Raji (cell line): ENCODE data around the gene GLIS1.

Experiments
- POLR2A ChIP-seq: IDR thresholded peaks from 2 replicates; pipeline ENCODE4 v1.6.1; 2011; ENCODE audit warnings: low read depth, low read length, control low read depth; ENCODE audit not compliant: insufficient read depth

GLIS1 gene

DNA sequence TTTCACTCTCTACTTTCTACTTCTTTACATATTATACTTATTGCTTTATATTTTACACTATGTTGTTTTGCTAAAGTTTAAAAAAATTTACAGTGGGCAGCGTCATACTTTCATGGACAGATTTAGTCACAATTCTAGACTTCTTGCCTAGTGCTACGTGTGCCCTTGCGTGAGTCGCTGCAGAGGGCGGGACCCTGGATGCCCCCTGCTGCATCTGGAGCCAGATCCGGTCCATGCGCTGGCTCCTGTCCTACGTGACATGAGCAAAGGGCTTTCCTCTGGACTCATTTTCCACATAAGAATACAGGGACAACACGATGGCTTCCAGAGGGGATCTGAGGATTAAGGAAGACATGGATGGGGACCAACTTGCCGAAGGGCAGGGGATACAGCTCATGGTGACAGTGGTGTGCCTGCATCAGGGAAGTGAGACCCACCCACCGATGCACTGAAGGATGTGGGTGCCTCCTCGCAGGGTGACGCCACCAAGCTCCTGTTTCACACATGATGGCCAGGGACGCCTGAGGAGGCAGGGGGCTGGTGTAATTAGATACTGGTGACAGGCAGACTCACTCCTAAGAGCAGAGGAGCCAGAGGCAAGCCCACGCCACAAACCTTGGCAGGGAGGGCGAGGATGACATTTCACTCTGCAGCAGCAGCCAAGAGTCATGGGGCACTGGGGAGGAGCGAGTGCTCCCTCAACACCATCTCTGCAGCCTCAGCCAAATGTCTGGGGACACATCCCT, 193.1 kb downstream of the GLIS1 start:
- no peak for TF ChIP-seq POLR2A

DNA sequence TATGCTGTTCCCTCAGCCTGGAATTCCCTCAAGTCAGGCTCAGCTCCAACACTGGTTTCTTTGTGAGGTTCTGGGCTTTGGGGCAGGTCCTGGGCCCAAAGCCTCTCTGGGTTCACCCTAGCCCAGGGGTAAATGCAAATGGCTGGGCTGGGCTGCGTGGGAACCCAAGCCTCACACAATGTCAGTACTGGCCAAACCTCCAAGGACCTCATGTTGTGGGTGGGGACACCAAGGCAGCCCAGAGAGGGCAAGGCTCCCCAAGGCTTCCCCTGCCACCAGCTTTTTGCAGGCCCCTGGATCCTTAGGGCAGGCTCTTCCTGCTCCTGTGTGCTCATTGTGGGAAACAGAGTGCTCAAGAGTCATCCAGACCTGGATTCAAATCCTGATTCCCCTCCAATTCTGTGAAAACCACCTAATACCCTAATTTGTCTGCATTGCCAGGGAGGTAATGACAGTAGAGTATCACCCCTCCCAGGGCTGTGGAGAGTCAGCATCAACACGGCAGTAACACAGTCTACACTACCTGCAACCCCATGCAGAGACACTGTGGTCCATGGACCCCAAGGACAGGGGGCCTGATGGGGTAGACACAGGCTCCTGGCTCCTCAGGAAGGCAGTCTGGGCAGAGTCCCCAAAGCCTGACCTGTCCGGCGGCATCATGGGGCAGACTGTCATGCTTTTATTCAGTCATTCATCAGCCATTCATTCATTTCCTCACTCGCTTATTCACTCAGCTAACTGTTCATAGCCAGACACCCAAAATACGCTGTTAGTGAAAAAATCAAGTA, 194.0 kb downstream of the GLIS1 start:
- TF ChIP-seq POLR2A, result no peak

DNA sequence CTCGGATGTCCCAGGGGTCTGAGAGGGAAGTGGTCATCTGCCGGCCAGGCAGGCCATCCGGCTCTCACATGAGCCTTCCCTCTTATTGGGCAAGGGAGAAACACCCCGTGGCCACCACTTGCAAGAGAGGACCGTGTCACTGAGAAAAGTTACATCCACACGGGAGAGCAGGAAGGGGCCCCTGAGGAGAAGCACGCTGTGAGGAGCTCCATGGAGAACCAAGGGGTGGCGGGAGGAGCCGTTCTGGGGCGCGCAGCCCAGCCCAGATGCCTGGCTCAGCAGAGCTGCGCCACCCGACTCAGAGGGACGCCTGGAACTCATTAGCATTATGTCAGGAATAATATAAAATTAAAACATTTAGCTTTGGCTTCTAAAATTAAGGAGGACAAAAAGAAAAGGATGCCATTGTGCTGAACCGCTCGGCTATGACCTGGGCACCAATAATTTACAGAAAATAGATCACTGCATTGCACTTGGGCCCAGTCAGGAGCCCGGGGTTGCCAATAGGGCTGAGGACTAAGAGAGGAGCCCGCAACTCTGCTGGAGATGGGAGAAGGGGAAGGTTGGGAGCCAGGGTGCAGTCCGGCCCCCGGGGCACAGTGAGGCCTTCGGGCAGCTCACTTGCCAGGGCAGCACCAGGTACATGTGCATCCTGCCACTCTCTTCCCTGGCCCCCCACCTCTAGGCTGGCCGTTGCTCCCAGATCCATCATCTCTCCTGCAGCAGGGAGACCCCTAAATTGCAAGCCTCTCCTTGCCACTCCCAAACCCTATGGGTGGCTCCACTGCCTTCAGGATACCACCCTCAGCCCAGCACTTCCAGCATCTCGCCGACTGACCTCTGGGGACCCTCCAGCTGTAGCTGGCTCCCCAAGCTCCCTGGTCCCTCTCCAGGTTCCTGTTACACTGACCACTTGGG, 194.9 kb downstream of the GLIS1 start:
- TF ChIP-seq POLR2A, result no peak

DNA sequence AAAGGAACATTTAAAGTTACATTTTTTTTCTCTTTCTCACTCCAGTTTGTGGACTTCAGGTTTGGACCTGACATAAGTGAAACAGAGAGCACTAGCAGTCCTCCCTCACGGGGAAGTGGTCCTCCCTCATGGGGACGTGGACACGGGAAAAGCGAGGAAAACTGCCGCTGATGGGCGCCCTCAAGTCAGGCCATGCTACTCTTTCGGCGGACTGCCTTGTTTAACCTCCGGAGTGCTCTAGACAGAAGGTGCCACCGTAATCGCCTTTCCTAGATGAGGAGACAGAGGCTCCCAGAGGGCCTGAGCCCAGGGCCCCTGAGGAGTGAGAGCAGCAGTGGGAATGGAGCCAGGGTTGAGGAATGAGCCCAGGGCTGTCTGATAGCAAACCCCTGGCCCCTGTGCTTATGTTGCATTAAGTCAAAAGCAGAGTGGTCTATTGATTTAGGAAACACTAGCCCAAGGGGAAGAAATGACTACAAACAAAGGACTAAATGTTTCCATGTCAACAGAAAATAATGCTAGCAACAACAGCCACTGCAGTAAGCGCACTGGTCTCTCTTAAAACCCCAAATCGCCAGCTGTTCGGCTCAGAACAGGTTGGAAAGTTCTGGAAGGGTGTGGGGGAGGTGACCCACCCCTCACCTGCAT, 195.7 kb downstream of the GLIS1 start:
- TF ChIP-seq POLR2A, result no peak

DNA sequence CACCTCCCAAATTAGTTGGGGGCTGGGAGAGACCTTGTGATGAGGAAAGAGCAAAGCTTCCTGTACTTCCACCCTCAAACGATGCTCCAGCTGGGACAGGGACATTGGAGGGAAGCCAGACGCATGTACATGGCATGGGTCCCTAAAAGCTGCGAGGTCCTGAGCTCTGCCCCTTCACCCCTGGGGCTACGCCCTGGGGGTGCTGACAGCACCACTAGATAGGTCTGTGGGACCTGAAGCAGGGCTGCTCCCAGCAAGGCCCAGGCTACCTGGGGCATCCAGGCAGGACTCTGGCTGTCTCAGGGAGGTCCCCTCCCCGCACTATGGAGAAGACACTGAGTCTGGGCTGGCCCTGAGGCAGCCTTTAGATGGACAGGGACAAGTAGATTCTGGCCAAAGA, 196.4 kb downstream of the GLIS1 start:
- TF ChIP-seq POLR2A, result no peak

DNA sequence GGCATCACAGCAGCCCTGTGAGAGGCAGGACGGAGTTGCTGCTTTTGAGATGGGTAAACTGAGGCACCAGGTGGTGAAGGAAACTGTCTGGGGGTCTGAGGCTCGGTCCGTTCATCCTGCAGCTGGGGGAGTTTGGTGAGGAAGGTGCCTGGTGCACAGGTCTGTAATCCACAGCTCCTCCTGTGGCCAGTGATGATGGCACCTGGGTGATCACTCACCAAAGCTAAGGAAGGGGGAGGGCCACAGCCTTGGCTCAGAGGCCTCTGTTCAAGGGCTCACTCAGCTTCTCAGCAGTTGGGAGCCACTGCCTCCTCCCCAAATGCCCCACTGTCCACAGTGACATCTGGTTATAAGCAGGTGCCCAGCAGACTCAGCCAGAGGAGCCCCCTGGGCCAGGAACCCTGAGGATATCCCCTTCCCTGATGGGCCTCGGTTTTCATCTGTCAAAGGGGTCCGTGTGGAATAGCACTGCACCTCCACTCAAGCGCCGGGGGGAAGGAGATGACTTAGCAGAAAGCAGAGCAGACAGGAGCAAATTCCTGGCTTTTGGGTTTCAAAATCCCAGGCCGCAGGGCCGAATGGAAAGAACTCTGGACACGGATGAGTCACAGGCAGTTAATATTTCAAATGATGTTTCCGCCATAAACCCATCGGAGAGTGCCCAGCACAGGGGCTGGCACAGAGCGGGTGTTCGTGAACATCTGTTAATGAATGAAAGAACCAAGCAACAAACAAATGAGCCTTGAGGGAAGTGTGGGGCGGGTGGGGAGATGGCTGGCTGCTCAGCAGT, 197.0 kb downstream of the GLIS1 start:
- TF ChIP-seq POLR2A, result no peak

DNA sequence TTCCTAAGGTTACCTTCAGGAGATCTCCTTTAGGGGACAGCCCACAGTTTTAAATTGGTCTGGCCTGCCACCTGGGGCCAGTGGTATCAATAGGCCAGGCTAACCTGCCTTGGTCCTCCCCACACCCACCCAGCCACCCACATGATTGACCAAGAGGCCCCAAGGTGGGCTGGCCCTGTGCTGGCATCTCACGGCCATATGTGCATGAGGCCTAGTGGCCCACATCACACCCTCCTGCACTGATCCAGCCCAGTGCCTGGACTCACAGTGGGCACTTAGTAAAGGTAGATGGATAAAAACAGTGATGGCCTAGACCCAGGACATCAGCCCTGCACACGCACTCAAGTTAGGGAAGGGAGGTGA, 197.7 kb downstream of the GLIS1 start:
- no peak for TF ChIP-seq POLR2A

DNA sequence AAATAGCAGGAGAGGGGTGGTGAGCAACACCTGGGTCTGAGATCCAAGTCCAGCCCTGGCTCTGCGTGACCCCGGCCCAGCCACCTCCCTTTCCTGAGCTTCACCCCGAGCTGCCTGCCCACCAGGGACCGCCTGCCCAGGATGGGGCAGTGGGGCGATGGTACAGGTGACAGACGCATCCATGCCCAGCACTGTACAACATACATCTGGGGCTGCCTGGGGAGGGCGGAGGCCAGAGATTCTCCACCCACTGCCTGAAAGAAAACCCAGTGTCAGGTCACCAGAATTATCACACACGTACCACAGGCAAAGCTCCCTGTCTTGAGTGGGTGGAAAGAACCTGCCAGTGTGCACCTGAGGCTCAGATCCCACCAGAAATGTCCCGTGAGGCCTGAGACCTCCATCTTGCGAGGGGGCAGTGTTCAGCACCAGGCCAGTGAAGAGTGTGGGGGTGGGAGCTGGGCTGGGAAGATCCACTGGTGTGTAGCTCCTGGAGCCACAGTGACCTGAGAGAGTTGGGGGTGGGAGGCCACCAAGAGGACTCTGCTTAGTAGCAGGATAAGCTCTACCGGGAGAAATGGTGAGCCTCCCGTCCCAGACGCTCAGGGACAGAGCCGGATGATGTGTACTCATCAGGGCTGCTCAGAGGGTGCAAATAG, 198.2 kb downstream of the GLIS1 start:
- TF ChIP-seq POLR2A, result no peak

DNA sequence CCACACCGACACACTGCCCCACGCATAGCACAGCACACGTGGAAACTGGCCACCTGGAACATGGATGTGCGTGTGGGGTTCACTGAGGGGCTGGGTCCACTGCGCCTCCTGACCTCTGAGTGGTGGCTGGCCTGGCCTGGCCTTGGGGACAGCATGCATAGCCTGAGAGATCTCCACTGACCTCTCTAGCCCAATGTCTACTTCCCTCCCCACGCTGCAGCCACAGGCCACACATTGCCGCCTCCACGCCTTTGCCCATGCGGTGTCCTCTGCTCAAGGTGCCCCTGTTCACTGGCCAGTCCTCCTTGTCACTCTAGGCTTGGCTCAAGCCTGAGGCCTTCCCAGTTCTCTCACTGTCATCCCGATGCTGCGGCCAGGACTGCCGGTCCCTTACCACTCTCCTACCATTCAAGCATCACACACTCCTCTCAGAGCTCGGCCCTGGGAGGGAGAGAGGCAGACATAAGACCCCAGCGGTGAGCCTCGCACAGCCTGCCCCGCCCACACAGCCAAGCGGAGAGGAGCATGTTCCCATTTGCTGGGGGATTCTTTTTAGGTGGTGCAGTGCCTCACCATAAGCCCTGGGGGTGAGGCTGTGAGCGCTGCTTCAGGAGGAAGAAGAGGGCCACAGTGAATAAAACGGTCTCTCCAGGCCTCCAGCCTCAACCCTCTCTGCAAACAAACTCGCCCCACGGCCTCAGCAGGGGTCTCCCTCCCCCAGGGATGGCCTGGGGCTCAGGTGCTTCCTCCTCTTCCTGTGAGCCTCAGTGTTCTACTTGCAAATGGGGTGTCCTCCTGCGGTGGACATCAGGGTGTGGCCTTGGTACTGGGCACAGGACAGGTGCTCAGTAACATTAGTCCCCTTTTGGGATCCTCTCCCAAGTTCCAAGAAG, 199.0 kb downstream of the GLIS1 start:
- TF ChIP-seq POLR2A, result no peak

DNA sequence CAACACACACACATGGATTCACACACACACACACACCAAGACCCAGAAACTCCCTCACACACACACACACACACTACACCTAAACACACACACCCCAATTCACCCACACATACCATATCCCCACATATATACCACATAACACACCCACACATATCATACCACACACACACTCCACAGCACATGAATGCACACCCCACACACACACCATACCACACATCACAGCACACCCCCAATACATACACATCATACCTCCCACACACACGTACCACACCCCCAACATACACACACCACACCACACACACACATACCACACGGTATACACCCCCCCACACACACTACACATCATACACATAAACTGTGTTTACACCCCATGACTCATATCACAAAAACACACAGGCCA, 199.7 kb downstream of the GLIS1 start:
- TF ChIP-seq POLR2A, result no peak

DNA sequence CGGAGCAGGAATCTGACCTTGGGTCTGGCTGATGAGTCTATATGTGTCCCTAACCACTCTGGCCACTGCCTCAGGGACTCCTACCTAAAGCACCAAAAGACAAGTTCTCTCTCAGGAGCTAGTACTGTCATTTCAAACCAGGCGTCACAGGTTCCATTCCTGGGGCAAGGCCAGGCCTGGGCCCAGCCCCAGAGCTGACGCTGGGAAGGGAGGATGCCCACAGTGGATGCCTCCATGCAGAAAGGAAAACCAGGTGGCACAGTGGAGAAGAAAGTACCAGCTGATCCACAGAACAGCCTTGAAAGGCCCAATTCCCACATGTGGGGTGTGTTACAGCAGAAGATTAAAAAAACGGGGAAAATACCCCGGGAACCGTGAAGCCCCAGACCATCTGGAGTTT, 202.4 kb downstream of the GLIS1 start:
- TF ChIP-seq POLR2A, result no peak

DNA sequence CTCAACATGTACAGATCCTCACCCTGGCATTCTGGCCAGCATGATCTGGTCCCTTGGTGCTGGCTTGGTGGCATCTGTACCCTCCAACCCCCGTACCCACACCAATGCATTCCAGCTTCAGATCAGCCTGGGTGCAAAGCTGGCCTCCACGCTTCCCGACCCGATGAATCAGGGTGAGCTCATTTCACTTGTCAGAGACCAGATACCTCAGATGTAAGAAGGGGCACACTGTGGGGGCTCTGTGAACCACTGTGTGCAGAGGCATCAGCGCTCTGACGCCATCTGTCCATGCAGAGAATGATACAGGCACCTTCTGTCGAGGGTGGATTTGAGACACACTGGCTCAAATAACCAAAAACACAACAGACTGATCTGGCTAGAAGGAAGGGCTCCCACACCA, 203.1 kb downstream of the GLIS1 start:
- no peak for TF ChIP-seq POLR2A

DNA sequence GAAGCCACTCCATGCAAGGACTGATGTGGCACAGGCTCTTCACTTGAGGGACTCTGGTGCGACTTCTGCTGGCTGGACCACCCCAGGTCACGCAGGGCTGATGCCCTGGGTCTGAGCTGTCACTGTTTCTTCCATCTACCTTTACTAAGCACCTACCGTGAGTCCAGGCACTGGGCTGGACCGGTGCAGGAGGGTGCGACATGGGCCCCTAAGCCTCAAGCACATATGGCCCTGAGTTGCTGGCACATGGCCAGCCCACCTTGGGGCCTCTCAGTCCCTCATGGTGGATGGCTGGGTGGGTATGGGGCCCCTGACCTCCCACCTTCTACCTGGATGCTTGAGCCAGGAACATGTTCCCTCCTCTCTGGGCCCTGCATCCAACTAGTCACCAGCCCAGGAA, 203.7 kb downstream of the GLIS1 start:
- TF ChIP-seq POLR2A, result no peak
